Measurements from ENCODE around the gene ADGRB3.

Gene ADGRB3

GRCh38 chr6:68709091-68709490 lies 74.0 kb downstream of the ADGRB3 start:
- no peak for DNase-seq

- DNase-seq: no peak
Measured at GRCh38 chr6:68709882-68710281, 74.8 kb downstream of the ADGRB3 start.

GRCh38 chr6:68710496-68710895 lies 75.4 kb downstream of the ADGRB3 start:
- no peak for DNase-seq

GRCh38 chr6:68710916-68711315 lies 75.8 kb downstream of the ADGRB3 start:
- no peak for DNase-seq

- no peak for DNase-seq
Measured at GRCh38 chr6:68711386-68712000, 76.4 kb downstream of the ADGRB3 start.

- no peak for DNase-seq
Measured at GRCh38 chr6:68716620-68717019, 81.5 kb downstream of the ADGRB3 start.

GRCh38 chr6:68718385-68719073 lies 83.4 kb downstream of the ADGRB3 start:
- no peak for DNase-seq

- no peak for DNase-seq
Measured at GRCh38 chr6:68719761-68720160, 84.7 kb downstream of the ADGRB3 start.

- DNase-seq: no peak
Measured at GRCh38 chr6:68722891-68723527, 87.9 kb downstream of the ADGRB3 start.

GRCh38 chr6:68724060-68724459 lies 89.0 kb downstream of the ADGRB3 start:
- no peak for DNase-seq

GRCh38 chr6:68726337-68726736 lies 91.3 kb downstream of the ADGRB3 start:
- DNase-seq: no peak

- no peak for DNase-seq
Measured at GRCh38 chr6:68726992-68727391, 91.9 kb downstream of the ADGRB3 start.

- no peak for DNase-seq
Measured at GRCh38 chr6:68727699-68728098, 92.6 kb downstream of the ADGRB3 start.

- DNase-seq: no peak
Measured at GRCh38 chr6:68728159-68728979, 93.3 kb downstream of the ADGRB3 start.

GRCh38 chr6:68729377-68729903 lies 94.4 kb downstream of the ADGRB3 start:
- no peak for DNase-seq

GRCh38 chr6:68730291-68731054 lies 95.4 kb downstream of the ADGRB3 start:
- no peak for DNase-seq

GRCh38 chr6:68732423-68732822 lies 97.3 kb downstream of the ADGRB3 start:
- DNase-seq: no peak

GRCh38 chr6:68735866-68736265 lies 100.8 kb downstream of the ADGRB3 start:
- no peak for DNase-seq

GRCh38 chr6:68737061-68737460 lies 102.0 kb downstream of the ADGRB3 start:
- DNase-seq: no peak

GRCh38 chr6:68738039-68738438 lies 103.0 kb downstream of the ADGRB3 start:
- DNase-seq: no peak

GRCh38 chr6:68740828-68741500 lies 105.9 kb downstream of the ADGRB3 start:
- DNase-seq: no peak
